HCT116 (cell line): ENCODE measurements around the gene C1orf116. TPM values are rescaled to one million over a fixed set of nuclear protein-coding genes. Genes with fewer than 3 reads are reported as not detected.

Source experiments
- ATAC-seq: fragments of 200-7000 bp; cut with Tn5 transposase; 2 replicates; pipeline ENCODE4 v1.9.1; 2020; ENCODE audit warnings: mild to moderate bottlenecking, moderate library complexity
- BruUV-seq: library from RNA; stranded (reverse); fragments of 400-500 nt; replicated peaks from 2 replicates; lab custom pipeline; 2021; lab: Mats Ljungman, UMichigan
- CTCF ChIA-PET: fragments of 300-600 bp; sonication (Branson Sonifier 250); formaldehyde crosslinking; loops from one replicate; lab custom pipeline; 2021; ENCODE audit warnings: antibody characterized with exemption; lab: Charles Lee
- POLR2A ChIA-PET: fragments of 300-600, 350-600 bp; sonication (Branson Sonifier 250); formaldehyde crosslinking; loops from one replicate; lab custom pipeline; 2021; ENCODE audit warnings: antibody characterized with exemption; lab: Charles Lee
- RAD21 ChIA-PET, 2 experiments: fragments of 300-600 bp; sonication (Branson Sonifier 250); formaldehyde crosslinking; loops; one replicate each; lab custom pipeline; 2023; ENCODE audit warnings: low total read pairs in 2 of 2; ENCODE audit not compliant: uncharacterized antibody in 2 of 2, unreplicated experiment in 2 of 2, low non-redundant PET in 1 of 2; lab: Charles Lee
- DNase-seq: peaks from one replicate; pipeline ENCODE4 v3.0.0-alpha.2; 2010; ENCODE audit warnings: low read depth, low spot score
- H2AFZ ChIP-seq: fragments of 200-600 bp; shearing (Covaris generic), sonication (generic); 2 replicates; pipeline ENCODE4 v1.6.1; 2017; ENCODE audit warnings: low read depth, mixed run types, mixed read lengths, antibody characterized with exemption, low read length; ENCODE audit not compliant: poor library complexity, severe bottlenecking
- H3K27ac ChIP-seq: 2 replicates; pipeline ENCODE4 v1.5.1; 2012; ENCODE audit warnings: low read depth, low read length
- H3K27me3 ChIP-seq: fragments of 200-600 bp; sonication (generic); 2 replicates; pipeline ENCODE4 v1.6.1; 2016; ENCODE audit warnings: mixed run types, low read length, mixed read lengths; ENCODE audit not compliant: insufficient read depth
- H3K36me3 ChIP-seq, 2 experiments: fragments of 200-500 bp in 1 of 2; fragments of 200-600 bp in 1 of 2; sonication (Bioruptor generic) in 1 of 2; sonication (generic) in 1 of 2; 2 replicates each; pipeline versions ENCODE4 v1.5.1 to v1.6.1; 2014 to 2016; ENCODE audit warnings: low read length in 2 of 2, inconsistent platforms in 1 of 2, mixed read lengths in 1 of 2, mixed run types in 1 of 2; ENCODE audit not compliant: insufficient read depth in 2 of 2, control insufficient read depth in 1 of 2
- H3K4me1 ChIP-seq, 2 experiments: fragments of 200-600 bp in 1 of 2; sonication (generic) in 1 of 2; 2 replicates each; pipeline versions ENCODE4 v1.5.1 to v1.6.1; 2012 to 2017; ENCODE audit warnings: low read length in 2 of 2, inconsistent platforms in 1 of 2, mild to moderate bottlenecking in 1 of 2, mixed read lengths in 1 of 2, mixed run types in 1 of 2, moderate library complexity in 1 of 2; ENCODE audit not compliant: insufficient read depth in 2 of 2, control insufficient read depth in 1 of 2
- H3K4me2 ChIP-seq: fragments of 200-600 bp; sonication (generic); 2 replicates; pipeline ENCODE4 v1.6.1; 2017; ENCODE audit warnings: mixed run types, low read length, mixed read lengths
- H3K4me3 ChIP-seq, 2 experiments: fragments of 200-600 bp in 1 of 2; sonication (generic) in 1 of 2; replicated peaks in 1 of 2; 2 replicates each; pipeline ENCODE4 v1.5.1; 2011 to 2016; ENCODE audit warnings: low read length in 2 of 2, control low read depth in 1 of 2, low read depth in 1 of 2, mild to moderate bottlenecking in 1 of 2, mixed read lengths in 1 of 2, mixed run types in 1 of 2
- H3K79me2 ChIP-seq: fragments of 200-600 bp; sonication (generic); 2 replicates; pipeline ENCODE4 v1.6.1; 2017; ENCODE audit warnings: mild to moderate bottlenecking, mixed run types, low read length, moderate library complexity, mixed read lengths; ENCODE audit not compliant: insufficient read depth
- H3K9ac ChIP-seq: fragments of 200-600 bp; sonication (generic); 2 replicates; pipeline ENCODE4 v1.6.1; 2016; ENCODE audit warnings: low read length, mixed read lengths
- H3K9me2 ChIP-seq: fragments of 200-600 bp; sonication (generic), shearing (Covaris generic); 2 replicates; pipeline ENCODE4 v1.6.1; 2017; ENCODE audit warnings: mixed run types, mild to moderate bottlenecking, moderate library complexity; ENCODE audit not compliant: insufficient read depth
- H3K9me3 ChIP-seq, 2 experiments: fragments of 200-500 bp in 1 of 2; fragments of 200-600 bp in 1 of 2; sonication (Bioruptor generic) in 1 of 2; sonication (generic) in 1 of 2; 2 replicates each; pipeline ENCODE4 v1.6.1; 2014 to 2017; ENCODE audit warnings: low read length in 2 of 2, mixed read lengths in 2 of 2, inconsistent platforms in 1 of 2, low read depth in 1 of 2, mild to moderate bottlenecking in 1 of 2, mixed run types in 1 of 2, moderate library complexity in 1 of 2; ENCODE audit not compliant: control insufficient read depth in 1 of 2, insufficient read depth in 1 of 2
- H4K20me1 ChIP-seq: fragments of 200-600 bp; sonication (generic), shearing (Covaris generic); 2 replicates; pipeline ENCODE4 v1.6.1; 2017; ENCODE audit warnings: mixed run types, mild to moderate bottlenecking, moderate library complexity; ENCODE audit not compliant: insufficient read depth
- CBX3 ChIP-seq: IDR thresholded peaks from 2 replicates; pipeline ENCODE4 v1.6.1; 2012; ENCODE audit warnings: low read depth
- CEBPB ChIP-seq: IDR thresholded peaks from 2 replicates; pipeline ENCODE4 v1.6.1; 2012; ENCODE audit warnings: low read depth
- EGR1 ChIP-seq: IDR thresholded peaks from 2 replicates; pipeline ENCODE4 v1.6.1; 2012; ENCODE audit warnings: low read depth
- ELF1 ChIP-seq: IDR thresholded peaks from 2 replicates; pipeline ENCODE4 v1.6.1; 2012; ENCODE audit warnings: low read depth, borderline replicate concordance
- EZH2 ChIP-seq: fragments of 200-600 bp; sonication (generic); IDR thresholded peaks from 2 replicates; pipeline ENCODE4 v1.6.1; 2017; ENCODE audit warnings: antibody characterized with exemption, mixed run types
- EZH2phosphoT487 ChIP-seq: fragments of 200-600 bp; IDR thresholded peaks from 2 replicates; pipeline ENCODE4 v1.6.1; 2018; ENCODE audit warnings: antibody characterized with exemption, borderline replicate concordance
- RAD21 ChIP-seq: IDR thresholded peaks from 2 replicates; pipeline ENCODE4 v1.6.1; 2012; ENCODE audit warnings: low read depth, mild to moderate bottlenecking
- SIN3A ChIP-seq: IDR thresholded peaks from 2 replicates; pipeline ENCODE4 v1.6.1; 2012; ENCODE audit warnings: low read depth
- SP1 ChIP-seq: IDR thresholded peaks from 2 replicates; pipeline ENCODE4 v1.6.1; 2012; ENCODE audit warnings: low read depth
- SRF ChIP-seq: IDR thresholded peaks from 2 replicates; pipeline ENCODE4 v1.6.1; 2012; ENCODE audit warnings: low read depth
- ZNF274 ChIP-seq: fragments of 200-500 bp; sonication (Bioruptor generic); IDR thresholded peaks from 2 replicates; pipeline ENCODE4 v1.6.1; 2014; ENCODE audit warnings: mild to moderate bottlenecking, low read depth, low read length, inconsistent platforms
- intact Hi-C: fragments of 100-400 bp; cut with micrococcal nuclease; formaldehyde crosslinking; loops from 2 replicates; pipeline ENCODE4 v1.10.0; 2022
- total RNA-seq: library from RNA; stranded (reverse); gene quantifications from one replicate; pipeline ENCODE4 v1.2.1, GENCODE V29; 2021; ENCODE audit not compliant: unreplicated experiment
- TF ChIP-seq, protein P1 (sequence below): IDR thresholded peaks from 2 replicates; pipeline ENCODE4 v1.6.1; 2011; ENCODE audit warnings: mild to moderate bottlenecking, low read length, moderate library complexity; ENCODE audit not compliant: insufficient replicate concordance; ENCODE audit errors: extremely low read depth
- TF ChIP-seq, protein P2 (sequence below), 3 experiments: fragments of 200-600 bp in 1 of 3; sonication (generic) in 1 of 3; IDR thresholded peaks in 2 of 3; conservative IDR thresholded peaks in 1 of 3; 2 replicates each; pipeline ENCODE4 v1.5.1; 2012 to 2017; ENCODE audit warnings: low read depth in 2 of 3, low read length in 2 of 3, antibody characterized with exemption in 1 of 3, borderline replicate concordance in 1 of 3, control low read depth in 1 of 3, mild to moderate bottlenecking in 1 of 3, mixed read lengths in 1 of 3, mixed run types in 1 of 3, moderate library complexity in 1 of 3; ENCODE audit not compliant: insufficient read depth in 1 of 3
- TF ChIP-seq, protein P3 (sequence below): IDR thresholded peaks from 2 replicates; pipeline ENCODE4 v1.6.1; 2012
- TF ChIP-seq, protein P4 (sequence below): IDR thresholded peaks from 2 replicates; pipeline ENCODE4 v1.6.1; 2012

Gene C1orf116
- total RNA-seq, 1 experiment from 2014 or later: 3.6 TPM

DNA sequence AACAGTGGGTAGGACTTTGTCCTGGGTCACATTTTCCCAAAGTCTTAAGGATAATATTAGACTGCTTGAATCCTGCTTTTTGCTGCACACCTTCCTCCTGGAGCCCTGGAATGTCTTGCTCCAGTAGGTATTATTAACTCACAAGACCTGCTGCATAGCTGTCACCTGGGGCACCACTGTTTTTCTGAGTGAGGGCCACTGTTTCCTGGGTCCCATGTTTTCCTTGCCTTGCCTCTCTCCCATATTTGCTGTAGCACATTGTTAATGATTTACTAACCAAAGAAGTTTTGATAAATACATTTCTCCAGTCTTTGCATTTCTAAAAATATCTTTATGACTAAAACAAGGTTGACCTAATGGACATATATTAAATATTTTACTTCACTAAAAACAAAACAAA is 39.8 kb downstream of the C1orf116 start:
- DNase-seq (no peak), ATAC-seq (no peak)
- Histone ChIP-seq H3K9me3 (no peaks in the 10 kb centered on the region), H3K27ac (no peak overlapping the region), H3K36me3 (no peaks in the 10 kb centered on the region), H3K4me3 (no peak overlapping the region), H4K20me1 (no peaks in the 10 kb centered on the region), H2AFZ (no peak overlapping the region), H3K27me3 (no peaks in the 10 kb centered on the region), H3K9me2 (no peaks in the 10 kb centered on the region; the same call in 1 of the 2 replicates), H3K79me2 (no peaks in the 10 kb centered on the region), H3K9ac (no peak overlapping the region), H3K4me2 (no peak overlapping the region), H3K4me1 (no peaks in the 10 kb centered on the region)
- ChIA-PET POLR2A (no interaction called here), CTCF (interaction anchor here (3.8 kb wide), 1 partner anchor 11 kb away, joined by 11 read pairs; no protein-coding TSS in a partner anchor), RAD21 (no interaction called here)
- no TSS peak for BruUV-seq
- no peak for TF ChIP-seq CEBPB
- intact Hi-C loops: no loop called here

DNA sequence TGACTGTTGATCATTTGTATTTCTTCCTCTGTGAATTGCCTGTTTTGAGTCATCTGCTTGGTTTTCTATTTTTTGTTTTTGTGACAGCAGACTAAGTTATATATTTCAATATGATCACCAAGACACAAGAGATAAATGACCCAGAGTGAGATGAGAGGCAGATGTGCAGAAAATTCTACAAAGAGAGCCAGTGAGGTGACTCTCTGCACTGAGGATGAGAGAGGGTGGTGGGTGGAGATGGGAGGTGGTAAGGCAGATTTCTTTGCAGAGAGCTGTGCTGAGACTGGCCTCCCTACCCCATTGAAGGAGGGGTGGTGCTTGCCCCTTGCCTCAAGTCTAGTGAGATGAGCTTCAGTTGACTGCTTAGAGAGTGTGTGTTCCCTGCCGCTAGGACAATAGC is 44.7 kb downstream of the C1orf116 start:
- no peak for ATAC-seq
- CTCF ChIA-PET: interaction anchor here (1.1 kb wide), 1 partner anchor 9 kb away, joined by 4 read pairs; no protein-coding TSS in a partner anchor
- intact Hi-C loops: loop anchor here (10.0 kb wide), 1 partner anchor 353 kb away; the partner anchor contains the start of gene DYRK3

More for the DNA sequence above, 44.7 kb downstream of the C1orf116 start:
- Histone ChIP-seq H3K27ac (no peak overlapping the region), H4K20me1 (no peaks in the 10 kb centered on the region), H3K4me3 (no peak overlapping the region), H3K9me2 (no peaks in the 10 kb centered on the region; the same call in 1 of the 2 replicates), H3K4me1 (no peaks in the 10 kb centered on the region), H3K79me2 (no peaks in the 10 kb centered on the region), H3K36me3 (no peaks in the 10 kb centered on the region), H3K9ac (no peak overlapping the region), H3K27me3 (no peaks in the 10 kb centered on the region), H3K4me2 (no peak overlapping the region), H3K9me3 (no peaks in the 10 kb centered on the region), H2AFZ (no peak overlapping the region)
- no peak for DNase-seq
- BruUV-seq: no TSS peak
- TF ChIP-seq CBX3: no peak
- TF ChIP-seq, protein P1, sequence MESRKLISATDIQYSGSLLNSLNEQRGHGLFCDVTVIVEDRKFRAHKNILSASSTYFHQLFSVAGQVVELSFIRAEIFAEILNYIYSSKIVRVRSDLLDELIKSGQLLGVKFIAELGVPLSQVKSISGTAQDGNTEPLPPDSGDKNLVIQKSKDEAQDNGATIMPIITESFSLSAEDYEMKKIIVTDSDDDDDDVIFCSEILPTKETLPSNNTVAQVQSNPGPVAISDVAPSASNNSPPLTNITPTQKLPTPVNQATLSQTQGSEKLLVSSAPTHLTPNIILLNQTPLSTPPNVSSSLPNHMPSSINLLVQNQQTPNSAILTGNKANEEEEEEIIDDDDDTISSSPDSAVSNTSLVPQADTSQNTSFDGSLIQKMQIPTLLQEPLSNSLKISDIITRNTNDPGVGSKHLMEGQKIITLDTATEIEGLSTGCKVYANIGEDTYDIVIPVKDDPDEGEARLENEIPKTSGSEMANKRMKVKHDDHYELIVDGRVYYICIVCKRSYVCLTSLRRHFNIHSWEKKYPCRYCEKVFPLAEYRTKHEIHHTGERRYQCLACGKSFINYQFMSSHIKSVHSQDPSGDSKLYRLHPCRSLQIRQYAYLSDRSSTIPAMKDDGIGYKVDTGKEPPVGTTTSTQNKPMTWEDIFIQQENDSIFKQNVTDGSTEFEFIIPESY: no peak
- no peak for TF ChIP-seq SRF
- TF ChIP-seq, protein P2, sequence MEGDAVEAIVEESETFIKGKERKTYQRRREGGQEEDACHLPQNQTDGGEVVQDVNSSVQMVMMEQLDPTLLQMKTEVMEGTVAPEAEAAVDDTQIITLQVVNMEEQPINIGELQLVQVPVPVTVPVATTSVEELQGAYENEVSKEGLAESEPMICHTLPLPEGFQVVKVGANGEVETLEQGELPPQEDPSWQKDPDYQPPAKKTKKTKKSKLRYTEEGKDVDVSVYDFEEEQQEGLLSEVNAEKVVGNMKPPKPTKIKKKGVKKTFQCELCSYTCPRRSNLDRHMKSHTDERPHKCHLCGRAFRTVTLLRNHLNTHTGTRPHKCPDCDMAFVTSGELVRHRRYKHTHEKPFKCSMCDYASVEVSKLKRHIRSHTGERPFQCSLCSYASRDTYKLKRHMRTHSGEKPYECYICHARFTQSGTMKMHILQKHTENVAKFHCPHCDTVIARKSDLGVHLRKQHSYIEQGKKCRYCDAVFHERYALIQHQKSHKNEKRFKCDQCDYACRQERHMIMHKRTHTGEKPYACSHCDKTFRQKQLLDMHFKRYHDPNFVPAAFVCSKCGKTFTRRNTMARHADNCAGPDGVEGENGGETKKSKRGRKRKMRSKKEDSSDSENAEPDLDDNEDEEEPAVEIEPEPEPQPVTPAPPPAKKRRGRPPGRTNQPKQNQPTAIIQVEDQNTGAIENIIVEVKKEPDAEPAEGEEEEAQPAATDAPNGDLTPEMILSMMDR (IDR thresholded peaks at IDR 0.05 in 2 of 3, conservative IDR thresholded peaks at IDR 0.05 in 1 of 3; ENCODE audit: borderline replicate concordance in 1 of 3, insufficient read depth in 1 of 3, low read depth in 2 of 3, low read length in 2 of 3): no peak
- TF ChIP-seq ZNF274: no peak
- TF ChIP-seq EGR1: no peak
- TF ChIP-seq, protein P3, sequence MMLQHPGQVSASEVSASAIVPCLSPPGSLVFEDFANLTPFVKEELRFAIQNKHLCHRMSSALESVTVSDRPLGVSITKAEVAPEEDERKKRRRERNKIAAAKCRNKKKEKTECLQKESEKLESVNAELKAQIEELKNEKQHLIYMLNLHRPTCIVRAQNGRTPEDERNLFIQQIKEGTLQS: no peak
- TF ChIP-seq EZH2phosphoT487: no peak
- no peak for TF ChIP-seq ELF1
- TF ChIP-seq SP1: no peak
- TF ChIP-seq, protein P4, sequence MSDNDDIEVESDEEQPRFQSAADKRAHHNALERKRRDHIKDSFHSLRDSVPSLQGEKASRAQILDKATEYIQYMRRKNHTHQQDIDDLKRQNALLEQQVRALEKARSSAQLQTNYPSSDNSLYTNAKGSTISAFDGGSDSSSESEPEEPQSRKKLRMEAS: no peak
- TF ChIP-seq EZH2: no peak
- TF ChIP-seq RAD21: no peak
- TF ChIP-seq SIN3A: no peak
- RAD21 ChIA-PET: no interaction called here
- POLR2A ChIA-PET: no interaction called here
